ENCODE data around the gene GPR107.

Gene GPR107

DNA sequence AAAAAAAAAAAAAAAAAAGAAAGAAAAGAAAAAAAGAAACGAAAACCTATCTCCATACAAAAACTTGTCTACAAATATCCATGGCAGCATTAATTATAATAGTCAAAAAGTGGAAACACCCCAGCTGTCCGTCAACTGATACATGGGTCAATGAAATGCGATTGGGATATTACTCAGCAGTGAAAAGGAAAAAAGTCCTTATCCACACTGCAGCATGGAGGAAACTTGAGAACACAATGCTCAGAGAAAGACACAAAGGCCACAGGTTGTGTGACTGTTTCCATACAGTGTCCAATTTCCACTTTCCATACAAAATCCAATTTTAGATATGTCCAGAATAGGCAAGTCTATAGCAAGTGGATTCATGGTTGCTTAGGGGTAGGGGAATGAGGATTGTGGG, 94.2 kb downstream of the GPR107 start:
- Histone ChIP-seq H4K12ac (ENCODE audit: low read depth, low read length) (no peak overlapping the region), H2BK5ac (ENCODE audit: low read depth, low read length, poor library complexity) (no peak overlapping the region), H3K79me2 (ENCODE audit: control insufficient read depth, insufficient read depth, low read length, poor library complexity) (peaks cover 2% of the 10 kb centered on the region), H2BK12ac (ENCODE audit: low read length) (no peak overlapping the region), H3K36me3 (ENCODE audit: control insufficient read depth in 1 of 2, insufficient read depth in 2 of 2, low read length in 2 of 2) (no peaks in the 10 kb centered on the region), H2AFZ (ENCODE audit: insufficient read depth, low read length, poor library complexity) (no peak overlapping the region), H3K9ac (ENCODE audit: low read length) (no peak overlapping the region), H3K23ac (ENCODE audit: low read length) (no peak overlapping the region), H3K18ac (ENCODE audit: low read length) (no peak overlapping the region), H2BK120ac (ENCODE audit: insufficient read depth, low read length, poor library complexity) (no peak overlapping the region), H3K4ac (ENCODE audit: low read depth, low read length) (no peak overlapping the region), H3K79me1 (ENCODE audit: low read length) (peaks cover 19% of the 10 kb centered on the region), H3K27ac (ENCODE audit: low read depth, low read length) (no peak overlapping the region), H4K8ac (ENCODE audit: low read depth, low read length) (no peak overlapping the region), H3K4me2 (ENCODE audit: low read length) (no peak overlapping the region), H3K27me3 (ENCODE audit: insufficient read depth, low read length) (no peaks in the 10 kb centered on the region), H3K4me3 (ENCODE audit: low read depth, low read length) (no peak overlapping the region), H3K4me1 (ENCODE audit: control insufficient read depth in 1 of 2, insufficient read depth in 2 of 2, low read length in 2 of 2) (peaks cover 12 to 24% of the 10 kb centered on the region in 2 experiments), H3K14ac (ENCODE audit: low read length) (no peak overlapping the region), H3K9me3 (ENCODE audit: insufficient read depth, low read depth, low read length) (peaks cover 2% of the 10 kb centered on the region), H4K91ac (ENCODE audit: low read depth, low read length) (no peak overlapping the region), H2AK5ac (ENCODE audit: low read length) (no peak overlapping the region)
- no peak for DNase-seq
- WGBS (ENCODE audit: extremely low coverage, insufficient coverage, insufficient read length) = no CpG with 5 or more reads among the region's 3 CpGs

GRCh38 chr9:130149031-130149430, 95.3 kb downstream of the GPR107 start:
- Histone ChIP-seq H3K4me1 (ENCODE audit: control insufficient read depth in 1 of 2, insufficient read depth in 2 of 2, low read length in 2 of 2) (peaks cover 8 to 16% of the 10 kb centered on the region in 2 experiments), H3K27ac (ENCODE audit: low read depth, low read length) (no peak overlapping the region), H3K79me1 (ENCODE audit: low read length) (peaks cover 19% of the 10 kb centered on the region), H3K4me3 (ENCODE audit: low read depth, low read length) (no peak overlapping the region), H3K18ac (ENCODE audit: low read length) (no peak overlapping the region), H2BK5ac (ENCODE audit: low read depth, low read length, poor library complexity) (no peak overlapping the region), H2BK12ac (ENCODE audit: low read length) (peak overlapping the region; percentile 67), H3K14ac (ENCODE audit: low read length) (no peak overlapping the region), H2AFZ (ENCODE audit: insufficient read depth, low read length, poor library complexity) (no peak overlapping the region), H4K12ac (ENCODE audit: low read depth, low read length) (no peak overlapping the region), H3K36me3 (ENCODE audit: control insufficient read depth in 1 of 2, insufficient read depth in 2 of 2, low read length in 2 of 2) (no peaks in the 10 kb centered on the region), H3K27me3 (ENCODE audit: insufficient read depth, low read length) (no peaks in the 10 kb centered on the region), H2BK120ac (ENCODE audit: insufficient read depth, low read length, poor library complexity) (peak overlapping the region; percentile 40), H3K79me2 (ENCODE audit: control insufficient read depth, insufficient read depth, low read length, poor library complexity) (peaks cover 2% of the 10 kb centered on the region), H4K91ac (ENCODE audit: low read depth, low read length) (peak overlapping the region; percentile 9), H3K9me3 (ENCODE audit: insufficient read depth, low read depth, low read length) (no peaks in the 10 kb centered on the region), H4K8ac (ENCODE audit: low read depth, low read length) (no peak overlapping the region), H3K23ac (ENCODE audit: low read length) (no peak overlapping the region), H3K4me2 (ENCODE audit: low read length) (no peak overlapping the region), H2AK5ac (ENCODE audit: low read length) (peak overlapping the region; percentile 84), H3K9ac (ENCODE audit: low read length) (no peak overlapping the region), H3K4ac (ENCODE audit: low read depth, low read length) (no peak overlapping the region)
- no CpG with 5 or more reads among the region's 5 CpGs for WGBS (ENCODE audit: extremely low coverage, insufficient coverage, insufficient read length)
- no peak for DNase-seq

DNA sequence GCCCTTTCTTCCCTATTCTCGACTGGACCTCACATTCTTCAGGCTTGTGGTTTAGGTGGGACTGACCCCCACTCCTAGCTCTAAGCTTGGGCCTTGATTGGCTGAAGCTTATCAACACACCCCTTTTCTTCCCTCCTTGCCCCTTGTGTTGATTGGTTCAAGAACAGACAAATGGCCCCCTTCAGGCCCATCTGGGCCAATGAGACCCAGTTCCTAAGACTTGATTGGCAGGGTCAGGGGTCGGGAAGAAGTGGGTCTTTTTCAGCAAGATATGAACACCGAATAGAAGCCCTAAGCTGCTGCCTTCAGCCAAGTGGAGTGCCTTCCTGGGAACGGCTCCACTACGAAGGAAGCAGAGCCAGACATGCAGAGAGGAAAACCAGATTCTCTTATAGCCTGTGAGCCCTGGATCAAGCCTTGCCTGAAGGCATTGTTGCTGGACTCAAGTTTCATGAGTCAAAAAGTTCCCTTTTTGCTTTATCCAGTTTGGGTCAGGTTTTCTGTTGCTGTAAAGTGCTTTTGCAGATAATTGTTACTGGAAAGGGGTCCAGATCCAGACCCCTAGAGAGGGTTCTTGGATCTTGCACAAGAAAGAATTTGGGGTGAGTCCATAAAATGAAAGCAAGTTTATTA, 96.1 kb downstream of the GPR107 start:
- H3K4me2 ChIP-seq (ENCODE audit: low read length) = no peak overlapping the region

DNA sequence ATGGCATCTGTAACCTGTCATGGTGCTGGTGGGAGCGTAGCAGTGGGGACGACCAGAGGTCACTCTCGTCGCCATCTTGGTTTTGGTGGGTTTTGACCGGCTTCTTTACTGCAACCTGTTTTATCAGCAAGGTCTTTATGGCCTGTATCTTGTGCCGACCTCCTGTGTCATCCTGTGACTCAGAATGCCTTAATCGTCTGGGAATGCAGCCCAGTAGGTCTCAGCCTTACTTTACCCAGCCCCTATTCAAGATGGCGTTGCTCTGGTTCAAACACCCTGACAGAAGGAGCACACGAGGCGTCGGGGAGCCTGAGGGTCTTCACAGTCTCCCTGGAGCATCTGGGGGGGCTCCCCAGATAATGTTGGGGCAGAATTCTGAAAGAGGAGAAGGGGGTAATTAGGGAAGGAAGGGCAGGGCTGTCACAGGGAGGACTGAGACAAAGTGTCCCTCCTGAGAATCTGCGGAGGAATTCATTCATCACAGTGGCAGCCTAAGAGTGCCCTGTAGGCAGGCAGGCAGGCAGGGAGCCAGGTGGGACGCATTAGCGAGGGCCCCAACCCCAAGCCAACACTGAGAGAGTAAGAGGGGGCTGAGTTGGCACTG, 97.2 kb downstream of the GPR107 start:
- peaks cover 1% of the 10 kb centered on the region for H3K9me3 ChIP-seq (ENCODE audit: insufficient read depth, low read depth, low read length)
- peak; percentile 71 to 73 for DNase-seq
- peak overlapping the region; percentile 98 for H3K14ac ChIP-seq (ENCODE audit: low read length)
- H3K36me3 ChIP-seq (ENCODE audit: control insufficient read depth in 1 of 2, insufficient read depth in 2 of 2, low read length in 2 of 2) = no peaks in the 10 kb centered on the region
- H2AK5ac ChIP-seq (ENCODE audit: low read length) = peak overlapping the region; percentile 84
- peaks cover 8 to 15% of the 10 kb centered on the region in 2 experiments for H3K4me1 ChIP-seq (ENCODE audit: control insufficient read depth in 1 of 2, insufficient read depth in 2 of 2, low read length in 2 of 2)
- H3K4ac ChIP-seq (ENCODE audit: low read depth, low read length) = peak overlapping the region; percentile 94
- H3K18ac ChIP-seq (ENCODE audit: low read length) = peak overlapping the region; percentile 94
- peaks cover 2% of the 10 kb centered on the region for H3K79me2 ChIP-seq (ENCODE audit: control insufficient read depth, insufficient read depth, low read length, poor library complexity)
- no CpG with 5 or more reads among the region's 14 CpGs for WGBS (ENCODE audit: extremely low coverage, insufficient coverage, insufficient read length)
- H4K8ac ChIP-seq (ENCODE audit: low read depth, low read length) = peak overlapping the region; percentile 75
- H2BK120ac ChIP-seq (ENCODE audit: insufficient read depth, low read length, poor library complexity) = peak overlapping the region; percentile 100
- no peak overlapping the region for H3K4me3 ChIP-seq (ENCODE audit: low read depth, low read length)
- no peak overlapping the region for H3K4me2 ChIP-seq (ENCODE audit: low read length)
- H3K27ac ChIP-seq (ENCODE audit: low read depth, low read length) = peak overlapping the region; percentile 55
- H2AFZ ChIP-seq (ENCODE audit: insufficient read depth, low read length, poor library complexity) = peak overlapping the region; percentile 91
- H3K79me1 ChIP-seq (ENCODE audit: low read length) = peaks cover 17% of the 10 kb centered on the region
- no peak overlapping the region for H3K9ac ChIP-seq (ENCODE audit: low read length)
- no peak overlapping the region for H3K23ac ChIP-seq (ENCODE audit: low read length)
- peak overlapping the region; percentile 100 for H2BK12ac ChIP-seq (ENCODE audit: low read length)
- H4K91ac ChIP-seq (ENCODE audit: low read depth, low read length) = peak overlapping the region; percentile 100
- peak overlapping the region; percentile 82 for H4K12ac ChIP-seq (ENCODE audit: low read depth, low read length)
- no peaks in the 10 kb centered on the region for H3K27me3 ChIP-seq (ENCODE audit: insufficient read depth, low read length)
- H2BK5ac ChIP-seq (ENCODE audit: low read depth, low read length, poor library complexity) = peak overlapping the region; percentile 92

More for the DNA sequence above, 96.1 kb downstream of the GPR107 start:
- Histone ChIP-seq H3K9ac (ENCODE audit: low read length) (no peak overlapping the region), H3K4me1 (ENCODE audit: control insufficient read depth in 1 of 2, insufficient read depth in 2 of 2, low read length in 2 of 2) (peaks cover 8 to 15% of the 10 kb centered on the region in 2 experiments), H3K4me3 (ENCODE audit: low read depth, low read length) (no peak overlapping the region), H3K27me3 (ENCODE audit: insufficient read depth, low read length) (no peaks in the 10 kb centered on the region), H3K23ac (ENCODE audit: low read length) (no peak overlapping the region), H4K12ac (ENCODE audit: low read depth, low read length) (no peak overlapping the region), H3K79me2 (ENCODE audit: control insufficient read depth, insufficient read depth, low read length, poor library complexity) (peaks cover 2% of the 10 kb centered on the region), H3K18ac (ENCODE audit: low read length) (no peak overlapping the region), H4K91ac (ENCODE audit: low read depth, low read length) (peak overlapping the region; percentile 41), H4K8ac (ENCODE audit: low read depth, low read length) (no peak overlapping the region), H2AK5ac (ENCODE audit: low read length) (peak overlapping the region; percentile 2), H3K27ac (ENCODE audit: low read depth, low read length) (peak overlapping the region; percentile 37), H3K9me3 (ENCODE audit: insufficient read depth, low read depth, low read length) (no peaks in the 10 kb centered on the region), H2AFZ (ENCODE audit: insufficient read depth, low read length, poor library complexity) (peak overlapping the region; percentile 7), H3K14ac (ENCODE audit: low read length) (peak overlapping the region; percentile 17), H2BK120ac (ENCODE audit: insufficient read depth, low read length, poor library complexity) (peak overlapping the region; percentile 23), H3K4ac (ENCODE audit: low read depth, low read length) (no peak overlapping the region), H2BK5ac (ENCODE audit: low read depth, low read length, poor library complexity) (peak overlapping the region; percentile 36), H3K36me3 (ENCODE audit: control insufficient read depth in 1 of 2, insufficient read depth in 2 of 2, low read length in 2 of 2) (no peaks in the 10 kb centered on the region), H3K79me1 (ENCODE audit: low read length) (peaks cover 17% of the 10 kb centered on the region), H2BK12ac (ENCODE audit: low read length) (peak overlapping the region; percentile 29)
- DNase-seq = peak in 1 of 2 donors; percentile 42
- no CpG with 5 or more reads among the region's 5 CpGs for WGBS (ENCODE audit: extremely low coverage, insufficient coverage, insufficient read length)

Measured in trophoblast cell (in vitro differentiated cells and primary cell).